HG02623 (cell line): ENCODE results near the gene TNFSF13B.
A peak's percentile ranks its signal among the peaks of the same experiment; 100 is the strongest.
"Not testable (repeated sequence)": the region's sequence is repeated elsewhere in the genome, so short reads cannot be mapped to it uniquely, and the experiment has no call there.

Experiments
- ATAC-seq: cut with Tn5 transposase; IDR thresholded peaks from one replicate; pipeline ENCODE4 v1.9.1; 2021; ENCODE audit warnings: moderate library complexity; ENCODE audit not compliant: unreplicated experiment

TNFSF13B gene, protein sequence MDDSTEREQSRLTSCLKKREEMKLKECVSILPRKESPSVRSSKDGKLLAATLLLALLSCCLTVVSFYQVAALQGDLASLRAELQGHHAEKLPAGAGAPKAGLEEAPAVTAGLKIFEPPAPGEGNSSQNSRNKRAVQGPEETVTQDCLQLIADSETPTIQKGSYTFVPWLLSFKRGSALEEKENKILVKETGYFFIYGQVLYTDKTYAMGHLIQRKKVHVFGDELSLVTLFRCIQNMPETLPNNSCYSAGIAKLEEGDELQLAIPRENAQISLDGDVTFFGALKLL

DNA sequence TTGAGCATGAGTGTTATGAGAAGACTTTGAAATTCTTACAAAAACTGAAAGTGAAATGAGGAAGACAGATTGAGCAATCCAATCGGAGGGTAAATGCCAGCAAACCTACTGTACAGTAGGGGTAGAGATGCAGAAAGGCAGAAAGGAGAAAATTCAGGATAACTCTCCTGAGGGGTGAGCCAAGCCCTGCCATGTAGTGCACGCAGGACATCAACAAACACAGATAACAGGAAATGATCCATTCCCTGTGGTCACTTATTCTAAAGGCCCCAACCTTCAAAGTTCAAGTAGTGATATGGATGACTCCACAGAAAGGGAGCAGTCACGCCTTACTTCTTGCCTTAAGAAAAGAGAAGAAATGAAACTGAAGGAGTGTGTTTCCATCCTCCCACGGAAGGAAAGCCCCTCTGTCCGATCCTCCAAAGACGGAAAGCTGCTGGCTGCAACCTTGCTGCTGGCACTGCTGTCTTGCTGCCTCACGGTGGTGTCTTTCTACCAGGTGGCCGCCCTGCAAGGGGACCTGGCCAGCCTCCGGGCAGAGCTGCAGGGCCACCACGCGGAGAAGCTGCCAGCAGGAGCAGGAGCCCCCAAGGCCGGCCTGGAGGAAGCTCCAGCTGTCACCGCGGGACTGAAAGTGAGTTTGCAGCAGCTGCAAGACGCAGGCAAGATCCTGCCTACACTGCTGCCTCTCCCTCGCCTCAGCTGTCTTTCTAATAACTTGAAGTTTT is at the start of gene TNFSF13B:
TNFSF13B (plus strand) TSS at position 118 of the 728 bp plus-strand sequence; CDS start at position 296, 178 bp downstream.
- ATAC-seq = peak; percentile 66

DNA sequence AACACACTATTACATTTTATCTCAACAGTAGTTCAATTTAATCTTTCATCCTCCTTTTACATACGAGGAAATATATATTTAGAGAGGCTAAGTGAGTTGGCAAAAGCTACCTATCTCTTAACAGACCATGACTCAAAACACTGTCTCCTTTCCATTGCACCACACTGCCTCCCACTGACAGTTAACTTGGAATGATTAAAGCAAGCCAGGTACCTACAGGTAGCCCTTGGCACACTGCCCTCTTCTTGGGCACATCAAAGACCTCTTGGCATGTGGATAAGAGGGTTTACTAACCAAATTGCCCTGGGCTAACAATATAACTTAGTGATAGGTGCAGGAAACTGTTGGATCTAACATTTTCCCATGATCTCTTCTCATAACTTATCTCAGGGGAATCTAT is 49.5 kb upstream of the TNFSF13B start:
- no peak for ATAC-seq

DNA sequence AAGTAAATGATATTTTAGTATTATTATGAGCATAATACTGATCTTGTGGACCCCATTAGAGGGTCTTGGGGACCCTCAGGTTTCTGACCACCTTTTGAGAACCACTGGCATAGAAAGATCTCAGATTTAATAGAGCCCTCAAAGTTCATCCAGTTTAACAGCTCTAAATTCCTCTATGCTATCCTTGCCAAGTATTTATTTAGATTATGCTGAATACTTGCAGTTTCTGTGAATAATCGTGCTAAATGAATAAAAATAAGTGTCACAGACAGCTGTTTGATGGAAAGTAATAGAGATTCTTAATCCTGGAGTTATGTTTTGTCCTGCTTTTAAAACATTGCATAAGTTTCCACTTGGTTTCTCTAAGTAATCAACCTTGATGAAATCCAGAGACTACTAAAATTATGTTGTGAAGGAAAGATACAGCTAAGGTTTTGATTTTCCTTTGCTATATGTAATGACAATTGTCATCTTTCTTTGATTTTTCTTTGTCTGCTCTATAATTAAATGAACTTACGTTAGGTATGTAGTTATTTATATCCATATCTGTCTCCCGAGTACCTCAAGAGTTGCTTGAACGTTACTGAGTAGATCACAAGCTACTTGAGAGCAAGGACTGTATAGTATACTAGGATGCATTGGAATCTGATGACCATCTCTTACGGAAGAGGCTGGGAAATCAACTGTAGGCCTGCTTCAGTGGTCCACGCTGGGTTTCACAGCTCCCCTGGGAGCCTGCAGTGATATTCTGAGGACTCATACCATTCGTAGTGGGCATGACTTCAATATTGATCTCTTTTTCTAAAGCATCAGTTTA is 45.6 kb upstream of the TNFSF13B start:
- no peak for ATAC-seq

DNA sequence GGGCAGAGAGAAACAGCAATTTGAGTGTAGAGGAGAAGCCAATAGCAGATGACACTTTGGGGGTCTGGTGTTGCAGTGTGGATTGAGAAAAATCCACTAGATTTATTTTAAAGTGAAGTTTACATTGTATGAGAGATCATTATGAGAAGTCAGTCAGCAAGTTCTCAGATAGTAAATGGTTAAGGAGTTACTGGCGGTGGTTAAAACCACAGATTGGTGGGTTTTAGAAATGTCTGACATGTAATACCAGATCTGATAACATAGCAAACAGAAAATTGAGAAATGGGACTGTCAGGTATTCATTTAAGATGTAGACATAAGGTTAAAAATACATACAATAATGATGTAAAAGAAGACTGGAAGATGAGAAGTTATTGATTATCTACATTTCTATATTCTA is 44.1 kb upstream of the TNFSF13B start:
- ATAC-seq = peak; percentile 51

DNA sequence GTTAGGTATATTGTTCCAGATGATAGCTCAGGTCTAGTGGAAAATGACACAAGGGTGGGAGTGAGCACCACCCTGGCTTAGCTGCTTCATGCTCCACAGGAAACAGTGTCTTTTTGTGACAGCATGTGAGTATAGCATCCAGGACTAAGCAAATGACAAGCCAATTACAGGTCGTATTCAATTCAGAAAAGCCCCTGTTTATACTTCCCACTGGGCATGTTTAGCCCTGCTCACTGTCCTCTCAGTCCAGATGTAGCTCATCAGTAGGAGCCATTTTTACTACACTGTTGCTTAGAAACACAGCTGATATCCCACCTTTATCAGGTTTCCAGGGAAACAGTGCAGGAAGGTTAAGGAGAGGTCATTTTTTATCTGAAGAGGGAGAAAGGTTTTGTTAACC is 43.3 kb upstream of the TNFSF13B start:
- ATAC-seq = no peak

DNA sequence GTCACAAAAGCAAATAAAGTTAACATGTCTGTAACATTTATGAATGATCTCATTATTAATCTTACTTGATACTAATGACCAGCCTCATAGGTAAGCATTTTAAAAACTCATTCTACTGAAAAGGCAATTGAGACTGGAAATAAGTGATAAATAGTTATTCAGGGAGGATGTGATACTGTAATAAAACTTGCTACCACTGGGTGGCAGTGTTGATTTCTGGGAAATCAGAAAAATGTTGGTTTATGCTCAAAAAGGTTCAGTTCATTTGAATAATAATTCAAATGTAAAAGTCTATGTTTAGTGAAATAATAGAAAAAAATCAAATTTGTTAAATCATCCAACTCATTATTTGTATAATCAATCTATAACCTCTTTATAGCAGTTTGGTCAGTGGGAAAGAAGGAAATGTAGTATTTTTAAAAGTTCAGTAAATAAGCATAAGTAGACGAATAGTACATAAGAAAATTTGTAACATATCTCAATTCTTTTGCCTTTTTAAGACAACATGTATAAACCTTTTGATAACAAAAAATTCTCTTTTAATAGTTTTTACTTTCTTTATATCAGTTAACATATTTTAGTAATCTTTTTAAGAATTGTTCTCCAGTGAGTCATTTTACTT is 41.8 kb upstream of the TNFSF13B start:
- no peak for ATAC-seq

DNA sequence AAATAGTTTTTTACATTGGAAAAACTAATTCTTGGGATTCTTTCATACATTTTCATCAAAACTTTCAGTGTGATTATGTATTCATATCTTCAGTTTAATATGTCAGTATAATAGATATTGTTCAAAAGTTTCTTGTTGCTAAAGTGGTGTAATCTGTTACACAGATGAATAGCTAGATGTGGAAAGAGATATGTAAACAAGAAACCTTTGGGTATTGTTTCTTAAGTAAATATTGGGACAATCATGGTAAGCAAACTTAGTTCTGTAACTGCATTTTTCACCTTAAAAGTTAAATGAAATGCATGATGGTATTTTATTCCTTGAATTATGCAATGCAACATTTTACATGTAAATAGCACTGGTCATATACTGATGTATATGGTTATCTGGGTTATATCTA is 39.1 kb upstream of the TNFSF13B start:
- ATAC-seq = no peak

DNA sequence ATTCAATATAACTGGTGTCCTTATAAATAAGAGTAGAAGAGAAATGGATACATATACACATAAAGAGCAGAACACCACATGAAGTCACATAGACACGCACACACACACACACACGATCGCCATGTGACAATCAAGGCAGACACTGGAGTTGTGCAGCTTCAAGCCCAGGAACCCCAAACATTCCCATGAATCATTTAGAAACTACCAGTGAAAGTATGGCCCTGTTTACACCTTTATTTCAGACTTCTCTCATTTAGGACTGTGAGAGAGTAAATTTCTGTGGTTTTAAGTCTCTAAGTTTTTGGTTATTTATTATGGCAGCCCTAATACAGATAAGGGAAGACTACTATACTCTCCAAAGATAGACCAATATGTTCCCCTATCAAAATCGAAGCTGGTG is 20.4 kb upstream of the TNFSF13B start:
- ATAC-seq = peak; percentile 81

DNA sequence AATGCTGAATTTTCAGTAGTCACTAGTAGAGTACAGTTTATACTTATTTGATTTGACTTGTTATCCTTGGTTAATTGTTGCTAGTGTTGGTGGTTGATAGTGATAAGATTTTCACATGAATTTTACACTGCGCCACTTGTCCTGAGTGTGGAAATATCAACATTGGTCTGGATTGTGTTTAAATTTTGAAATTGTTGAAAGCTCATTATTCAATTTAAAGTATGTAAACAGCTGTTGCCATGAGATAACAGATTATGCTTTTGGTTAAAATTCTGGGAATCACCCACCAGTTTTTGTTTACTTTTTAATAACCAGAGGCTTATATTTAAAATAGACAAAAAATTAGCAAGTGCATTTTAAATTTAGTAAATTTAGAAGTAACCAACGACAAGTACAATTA is 12.3 kb upstream of the TNFSF13B start:
- ATAC-seq = no peak

DNA sequence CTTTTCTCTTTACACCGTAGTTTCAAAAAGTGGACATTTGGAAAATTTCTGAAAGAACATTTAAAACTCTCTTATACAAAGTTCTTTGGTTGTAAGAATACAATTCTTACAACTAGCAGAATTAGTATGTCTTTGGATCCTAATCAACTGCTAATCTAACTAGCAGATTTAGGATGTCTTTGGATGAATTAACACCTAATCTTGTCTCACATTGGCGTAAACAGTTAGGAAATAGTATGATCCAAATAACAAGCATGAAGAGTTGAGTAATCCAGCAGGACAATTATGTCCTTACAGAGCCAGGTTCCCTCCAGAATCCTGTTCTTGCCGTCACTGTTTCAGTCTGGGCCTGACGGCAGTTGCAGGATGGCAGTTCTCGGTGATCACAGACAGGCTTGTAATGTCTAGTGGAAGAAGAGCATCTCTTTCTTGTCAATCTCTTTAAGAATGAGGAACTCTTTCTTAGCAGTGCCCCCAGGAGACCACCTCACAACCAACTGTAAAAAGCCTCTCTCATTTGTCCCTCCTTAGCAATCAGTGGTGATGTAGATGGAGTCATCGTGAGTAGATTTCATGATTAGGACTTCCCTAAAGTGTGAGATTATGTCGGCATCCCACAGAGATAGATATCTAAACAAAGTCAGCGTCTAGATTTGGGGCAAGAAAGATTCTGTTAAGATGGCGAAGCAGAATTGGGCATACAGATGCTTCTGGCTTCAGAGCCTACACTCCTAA is 5.7 kb upstream of the TNFSF13B start:
- ATAC-seq = no peak

DNA sequence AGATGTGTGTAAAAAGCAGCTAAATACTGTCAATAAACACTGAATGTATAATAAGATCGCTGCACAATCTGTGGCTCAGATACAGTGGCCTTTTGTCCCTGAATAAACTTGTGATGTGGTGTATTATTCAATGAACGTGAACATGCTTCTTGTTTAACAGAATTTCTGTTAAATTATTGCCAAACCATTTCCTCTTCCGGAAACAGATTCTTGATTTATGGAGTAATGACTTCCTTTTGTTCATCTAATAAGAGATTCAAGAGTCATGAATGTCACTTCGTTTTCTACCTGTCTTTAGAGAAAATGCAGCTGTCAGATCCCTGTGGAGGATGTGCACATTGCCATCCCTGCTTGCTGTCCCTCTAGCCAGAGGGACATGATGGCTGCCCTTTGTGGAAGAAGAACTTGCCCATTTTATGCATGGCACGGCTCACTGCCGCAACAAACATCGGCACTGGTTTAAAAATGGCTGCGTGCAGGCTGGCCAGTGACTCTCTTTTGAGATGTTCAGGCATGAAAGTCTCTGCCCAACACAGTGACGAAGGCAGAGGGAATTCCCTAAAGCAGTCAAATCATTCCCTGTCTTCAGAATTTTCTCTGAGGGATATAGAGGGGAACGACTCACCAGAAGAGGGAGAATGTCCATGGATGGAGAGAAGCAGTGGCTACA is 3.1 kb upstream of the TNFSF13B start:
- no peak for ATAC-seq

DNA sequence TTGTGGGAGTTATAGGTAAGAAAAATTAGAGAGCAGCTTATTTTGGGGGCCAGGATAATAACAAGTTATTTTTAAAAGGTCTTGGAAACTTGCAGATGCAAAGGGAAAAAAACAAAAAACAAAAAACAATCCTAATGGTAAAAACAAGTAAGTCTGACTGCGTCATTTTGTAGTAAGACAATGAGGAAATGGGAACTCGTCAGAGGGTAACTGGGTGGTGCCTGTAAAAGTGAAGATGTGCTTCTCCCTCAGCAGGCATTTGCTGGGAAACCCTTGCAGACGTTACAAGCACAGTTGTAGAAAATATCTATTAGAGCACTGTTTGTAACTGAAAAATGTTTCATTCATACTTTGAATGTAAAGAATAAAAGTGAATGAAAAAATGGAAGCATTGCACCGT is 2.2 kb upstream of the TNFSF13B start:
- ATAC-seq = no peak

DNA sequence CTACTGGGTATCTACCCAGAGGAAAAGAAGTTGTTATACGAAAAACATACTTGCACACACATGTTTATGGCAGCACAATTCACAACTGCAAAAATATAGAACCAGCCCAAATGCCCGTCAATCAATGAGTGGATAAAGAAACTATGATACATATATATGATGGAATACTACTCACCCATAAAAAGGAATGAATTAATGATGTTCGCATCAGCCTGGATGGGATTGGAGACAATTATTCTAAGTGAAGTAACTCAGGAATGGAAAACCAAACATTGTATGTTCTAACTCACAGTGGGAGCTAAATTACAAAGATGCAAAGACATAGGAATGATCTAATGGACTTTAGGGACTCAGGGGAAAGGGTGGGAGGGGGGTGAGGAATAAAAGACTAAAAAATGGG is 1.7 kb upstream of the TNFSF13B start:
- not testable (repeated sequence) for ATAC-seq

DNA sequence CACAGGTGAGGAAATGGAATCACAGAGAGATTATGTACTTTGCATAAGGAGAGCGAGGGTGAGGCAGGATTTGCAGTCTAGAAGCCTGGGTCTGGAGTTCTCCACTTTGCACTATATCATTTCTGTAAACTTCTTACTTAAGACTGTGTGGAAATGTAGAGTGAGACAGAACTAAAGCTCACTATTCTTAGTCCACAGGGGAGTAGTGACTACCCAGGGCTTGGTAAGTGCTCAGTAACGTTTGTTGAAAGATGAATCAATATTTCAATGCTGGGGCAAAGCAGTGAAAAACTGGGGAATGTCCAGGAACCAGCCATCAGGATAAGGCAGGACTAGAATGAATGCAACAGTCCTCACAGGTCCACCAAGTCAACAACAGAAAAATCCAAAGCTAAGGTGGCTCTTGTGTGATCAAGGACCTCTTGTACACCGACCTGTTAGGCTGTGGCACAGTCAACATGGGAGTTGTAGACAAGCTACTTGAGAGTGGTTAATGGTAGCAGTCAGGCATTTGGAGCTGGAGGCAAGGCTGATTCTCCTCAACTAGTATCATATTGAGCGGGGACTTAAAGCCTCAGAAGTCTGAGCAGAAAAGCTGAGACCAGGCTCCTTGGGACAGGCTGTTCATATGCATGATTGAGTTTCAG is 929 bp upstream of the TNFSF13B start:
- peak; percentile 13 for ATAC-seq

DNA sequence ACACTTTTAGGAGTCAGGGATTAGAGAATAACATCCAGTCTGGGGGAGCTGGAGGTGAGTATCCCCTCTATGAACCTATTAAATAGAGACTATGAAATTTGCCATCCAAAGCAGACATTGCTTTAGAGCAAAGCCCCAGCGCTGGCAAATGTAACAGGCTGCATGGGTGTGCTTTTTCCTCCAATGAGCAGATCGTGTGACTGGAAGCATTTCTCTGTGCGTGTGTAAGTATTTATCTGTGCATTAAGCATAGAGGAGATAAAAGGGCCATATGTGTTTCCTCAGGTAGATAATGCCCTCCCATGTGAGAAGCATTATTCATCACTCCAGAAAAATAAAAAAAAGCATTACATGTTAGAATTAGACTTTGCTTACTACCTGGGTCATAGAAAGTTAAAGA is 924 bp downstream of the TNFSF13B start:
- peak; percentile 13 for ATAC-seq

DNA sequence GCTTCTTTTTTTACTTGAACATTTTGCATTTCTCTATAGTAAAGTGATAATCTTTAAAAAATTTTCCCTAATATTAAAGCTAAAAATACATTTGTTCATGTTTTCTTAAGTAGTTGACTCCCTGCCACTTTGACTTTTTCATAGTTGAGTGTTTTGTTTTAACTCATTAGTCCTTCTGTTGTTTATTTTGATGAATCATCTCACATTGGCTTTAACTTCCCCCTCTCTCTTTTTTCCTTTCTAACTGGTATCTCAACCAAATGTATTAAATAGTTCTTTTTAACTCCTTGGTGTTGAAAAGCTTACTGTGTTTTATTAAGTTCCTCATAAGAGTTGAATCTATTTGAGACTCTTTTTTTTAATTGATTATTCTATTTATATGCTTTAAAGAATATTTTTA is 2.8 kb downstream of the TNFSF13B start:
- ATAC-seq = no peak

DNA sequence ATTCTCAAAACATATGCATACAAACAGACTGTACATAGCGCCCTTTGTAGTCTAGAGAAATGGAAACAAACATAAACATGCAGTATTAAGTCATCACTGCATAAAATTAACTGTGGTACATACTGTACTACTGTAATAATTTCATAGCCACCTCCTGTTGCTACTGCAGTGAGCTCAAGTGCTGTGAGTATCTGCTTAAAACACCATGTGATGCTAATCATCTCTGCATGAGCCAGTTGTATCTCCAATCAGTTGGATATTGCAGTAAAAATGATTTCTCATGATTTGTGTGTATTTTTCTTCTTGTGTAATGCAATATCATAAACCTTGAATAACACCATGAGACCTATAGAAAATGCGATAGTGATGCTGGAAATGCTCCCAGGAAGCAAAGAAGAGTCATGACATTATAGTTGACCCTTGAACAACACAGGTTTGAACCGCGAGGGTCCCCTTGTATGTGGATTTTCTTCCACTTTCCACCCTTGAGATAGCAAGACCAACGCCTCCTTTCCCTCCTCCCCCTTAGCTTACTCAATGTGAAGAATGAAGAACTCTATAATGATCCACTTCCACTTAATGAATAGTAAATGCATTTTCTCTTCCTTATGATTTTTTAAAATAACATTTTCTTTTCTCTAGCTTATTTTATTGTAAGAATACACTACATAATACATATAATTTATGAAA is 4.1 kb downstream of the TNFSF13B start:
- ATAC-seq = no peak

DNA sequence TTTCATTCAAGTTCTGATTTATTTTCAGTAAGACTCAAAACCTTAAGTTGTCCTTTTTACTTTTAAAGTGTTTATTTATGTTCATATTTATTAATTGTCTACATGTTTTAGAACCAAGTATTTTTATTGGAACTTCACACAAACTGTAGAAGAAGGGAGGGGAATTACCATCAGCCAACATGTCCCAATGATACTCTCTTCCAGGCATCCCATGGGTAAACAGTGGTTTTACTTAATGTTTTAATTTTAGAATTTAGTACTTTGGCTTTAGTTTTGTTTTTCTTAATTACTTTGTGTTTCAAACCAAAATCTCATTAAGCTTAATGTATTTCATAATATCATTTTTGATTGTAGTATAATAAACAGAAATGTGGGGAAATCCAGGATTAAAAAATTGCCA is 5.2 kb downstream of the TNFSF13B start:
- ATAC-seq = no peak

DNA sequence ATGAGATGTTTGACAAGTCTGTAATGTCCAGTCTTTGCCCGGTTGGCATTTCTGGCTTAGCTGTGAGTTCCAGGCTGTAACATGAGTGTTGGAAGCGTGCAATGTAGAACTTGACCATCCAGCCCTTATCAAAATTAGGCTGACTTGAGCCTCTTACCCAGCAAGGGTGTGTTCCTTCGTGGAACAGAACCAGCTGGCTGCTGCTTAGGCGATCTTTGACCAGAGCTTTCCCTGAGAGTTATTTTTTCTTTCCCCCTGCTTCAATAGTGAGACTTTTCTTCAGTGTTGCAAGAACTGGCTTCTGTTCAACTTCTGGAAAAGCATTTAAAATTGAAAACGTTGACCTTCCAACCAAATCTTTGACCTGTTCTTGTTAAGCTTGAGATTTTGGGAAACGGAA is 6.5 kb downstream of the TNFSF13B start:
- no peak for ATAC-seq
